ENCODE measurements around the gene ZNF219.

Gene ZNF219
- long read RNA-seq, donor 1, partial matches to known transcripts, result 0 of 9 reads
- long read RNA-seq, donor 1, other reads (novel, unspliced or antisense), result 0 of 9 reads
- long read RNA-seq, donor 2, partial matches to known transcripts, result 0 of 6 reads
- long read RNA-seq, donor 2, other reads (novel, unspliced or antisense), result 0 of 6 reads
- long read RNA-seq, donor 3, partial matches to known transcripts, result 6 of 14 reads
- long read RNA-seq, donor 3, other reads (novel, unspliced or antisense), result 0 of 14 reads
- long read RNA-seq, donor 4, partial matches to known transcripts, result 13 of 21 reads
- long read RNA-seq, donor 4, other reads (novel, unspliced or antisense), result 0 of 21 reads
- long read RNA-seq, donor 5, transcript ZNF219-201 (5 exons, 3,071 nt), result major isoform, 6 of 12 reads
- long read RNA-seq, donor 5, partial matches to known transcripts, result 5 of 12 reads
- long read RNA-seq, donor 5, other reads (novel, unspliced or antisense), result 0 of 12 reads
- long read RNA-seq, donor 6, partial matches to known transcripts, result 7 of 14 reads
- long read RNA-seq, donor 6, other reads (novel, unspliced or antisense), result 0 of 14 reads
- long read RNA-seq, donor 7, result 0 reads
- long read RNA-seq, donor 8, partial matches to known transcripts, result 16 of 18 reads
- long read RNA-seq, donor 8, other reads (novel, unspliced or antisense), result 0 of 18 reads

- DNase-seq, result peak; percentile 64
Measured at GRCh38 chr14:21098076-21098891, at the start of gene ZNF219. Gene ZNF219 (minus strand): TSS chr14:21098655. CDS start chr14:21093591, 5,064 bp downstream.

- no peak for DNase-seq
Measured at GRCh38 chr14:21145437-21145836, 47.0 kb upstream of the ZNF219 start.

- DNase-seq, result no peak
Measured at GRCh38 chr14:21142357-21142756, 43.9 kb upstream of the ZNF219 start.

GRCh38 chr14:21136024-21136423, 37.6 kb upstream of the ZNF219 start:
- no peak for DNase-seq

GRCh38 chr14:21133901-21134300, 35.4 kb upstream of the ZNF219 start:
- no peak for DNase-seq

- DNase-seq, result no peak
Measured at GRCh38 chr14:21123429-21123828, 25.0 kb upstream of the ZNF219 start.

- DNase-seq, result no peak
Measured at GRCh38 chr14:21121122-21121521, 22.7 kb upstream of the ZNF219 start.

- DNase-seq, result no peak
Measured at GRCh38 chr14:21120686-21121085, 22.2 kb upstream of the ZNF219 start.

- DNase-seq, result no peak
Measured at GRCh38 chr14:21118933-21119332, 20.5 kb upstream of the ZNF219 start.

- DNase-seq, result no peak
Measured at GRCh38 chr14:21113369-21113768, 14.9 kb upstream of the ZNF219 start.

GRCh38 chr14:21112255-21112654, 13.8 kb upstream of the ZNF219 start:
- no peak for DNase-seq

- DNase-seq, result peak; percentile 28
Measured at GRCh38 chr14:21109377-21110138, 11.1 kb upstream of the ZNF219 start.

- no peak for DNase-seq
Measured at GRCh38 chr14:21108791-21109190, 10.3 kb upstream of the ZNF219 start.

- no peak for DNase-seq
Measured at GRCh38 chr14:21107283-21107800, 8.9 kb upstream of the ZNF219 start.

GRCh38 chr14:21106498-21107282, 8.2 kb upstream of the ZNF219 start:
- peak; percentile 76 for DNase-seq

GRCh38 chr14:21106176-21106497, 7.7 kb upstream of the ZNF219 start:
- DNase-seq, result no peak

GRCh38 chr14:21105095-21105494, 6.6 kb upstream of the ZNF219 start:
- DNase-seq, result no peak

GRCh38 chr14:21104448-21105060, 6.1 kb upstream of the ZNF219 start:
- DNase-seq, result no peak

- peak; percentile 100 for DNase-seq
Measured at GRCh38 chr14:21103710-21104447, 5.4 kb upstream of the ZNF219 start.

- no peak for DNase-seq
Measured at GRCh38 chr14:21103411-21103709, 4.9 kb upstream of the ZNF219 start.

Data from right kidney (tissue), 9 donors.